DMS53 treated with DMSO at 0.1 percent for 48 hours (cell line): ENCODE results near the gene SPTLC2.
"Not testable (repeated sequence)": the region's sequence is repeated elsewhere in the genome, so short reads cannot be mapped to it uniquely, and the experiment has no call there.

Source experiments
- DNase-seq: peaks from one replicate; lab custom pipeline; 2025; ENCODE audit not compliant: unreplicated experiment; lab: John Stamatoyannopoulos, UW

The SPTLC2 gene

GRCh38 chr14:77554816-77555599, 61.4 kb downstream of the SPTLC2 start:
- DNase-seq: no peak

- no peak for DNase-seq
These were observed 62.2 kb downstream of the SPTLC2 start for GRCh38 chr14:77554207-77554606.

- no peak for DNase-seq
These were observed 67.0 kb downstream of the SPTLC2 start for GRCh38 chr14:77549451-77549850.

GRCh38 chr14:77547512-77548180, 68.8 kb downstream of the SPTLC2 start:
- no peak for DNase-seq

GRCh38 chr14:77545171-77545570, 71.3 kb downstream of the SPTLC2 start:
- DNase-seq: not testable (repeated sequence)

- DNase-seq: no peak
These were observed 71.9 kb downstream of the SPTLC2 start for GRCh38 chr14:77544571-77544970.

- DNase-seq: no peak
These were observed 72.7 kb downstream of the SPTLC2 start for GRCh38 chr14:77543637-77544334.

- DNase-seq: no peak
These were observed 73.2 kb downstream of the SPTLC2 start for GRCh38 chr14:77543240-77543551.

- DNase-seq: no peak
These were observed 73.8 kb downstream of the SPTLC2 start for GRCh38 chr14:77542421-77543239.

- no peak for DNase-seq
These were observed 74.5 kb downstream of the SPTLC2 start for GRCh38 chr14:77541905-77542304.

- not testable (repeated sequence) for DNase-seq
These were observed 79.5 kb downstream of the SPTLC2 start for GRCh38 chr14:77536951-77537350.

- DNase-seq: no peak
These were observed 85.4 kb downstream of the SPTLC2 start for GRCh38 chr14:77531071-77531470.

- no peak for DNase-seq
These were observed 86.5 kb downstream of the SPTLC2 start for GRCh38 chr14:77529963-77530362.

GRCh38 chr14:77529213-77529612, 87.2 kb downstream of the SPTLC2 start:
- no peak for DNase-seq

- DNase-seq: not testable (repeated sequence)
These were observed 87.7 kb downstream of the SPTLC2 start for GRCh38 chr14:77528701-77529100.

GRCh38 chr14:77526266-77526665, 90.2 kb downstream of the SPTLC2 start:
- no peak for DNase-seq

GRCh38 chr14:77524536-77524935, 91.9 kb downstream of the SPTLC2 start:
- no peak for DNase-seq

- DNase-seq: no peak
These were observed 93.3 kb downstream of the SPTLC2 start for GRCh38 chr14:77523109-77523508.

GRCh38 chr14:77520555-77520954, 95.9 kb downstream of the SPTLC2 start:
- DNase-seq: no peak

GRCh38 chr14:77516126-77516525, 100.3 kb downstream of the SPTLC2 start:
- no peak for DNase-seq

- no peak for DNase-seq
These were observed 104.8 kb downstream of the SPTLC2 start for GRCh38 chr14:77511486-77512162.
